ENCODE results near the gene FBXO22. TPM values are rescaled to one million over a fixed set of nuclear protein-coding genes. Genes with fewer than 3 reads are reported as not detected.
"Not testable (repeated sequence)": the region's sequence is repeated elsewhere in the genome, so short reads cannot be mapped to it uniquely, and the experiment has no call there.

FBXO22 gene
- total RNA-seq: 19.2 TPM
- long read RNA-seq, full-length matches to known transcripts: 10 of 12 reads
- long read RNA-seq, partial matches to known transcripts: 0 of 12 reads
- long read RNA-seq, other reads (novel, unspliced or antisense): 2 of 12 reads

GRCh38 chr15:75903331-75904239, at the start of gene FBXO22:
Gene FBXO22, plus strand, starts transcription at chr15:75903878. Its CDS starts 86 bp downstream, at chr15:75903964.
- intact Hi-C loops (cut with DNase I): loop anchor here (5.0 kb wide), 1 partner anchor 61 kb away; the partner anchor contains the start of gene UBE2Q2
- DNase-seq (ENCODE audit: missing footprints) (peak; percentile 97), ATAC-seq (peak; percentile 99)

GRCh38 chr15:75857886-75858285, 45.8 kb upstream of the FBXO22 start:
- intact Hi-C loops (cut with DNase I): no loop called here
- DNase-seq (ENCODE audit: missing footprints): no peak
- no peak for ATAC-seq

GRCh38 chr15:75861750-75862402, 41.8 kb upstream of the FBXO22 start:
- no peak for DNase-seq (ENCODE audit: missing footprints)
- intact Hi-C loops (cut with DNase I): no loop called here
- ATAC-seq: no peak

- intact Hi-C loops (cut with DNase I): no loop called here
- DNase-seq (ENCODE audit: missing footprints) (no peak), ATAC-seq (no peak)
These were observed 40.9 kb upstream of the FBXO22 start for GRCh38 chr15:75862796-75863195.

- DNase-seq (ENCODE audit: missing footprints): no peak
- intact Hi-C loops (cut with DNase I): no loop called here
- no peak for ATAC-seq
These were observed 39.2 kb upstream of the FBXO22 start for GRCh38 chr15:75864213-75865059.

GRCh38 chr15:75866045-75866444, 37.6 kb upstream of the FBXO22 start:
- intact Hi-C loops (cut with DNase I); DNase-seq (ENCODE audit: missing footprints); ATAC-seq: not testable (repeated sequence)

GRCh38 chr15:75866916-75867315, 36.8 kb upstream of the FBXO22 start:
- ATAC-seq: no peak
- intact Hi-C loops (cut with DNase I): no loop called here
- no peak for DNase-seq (ENCODE audit: missing footprints)

- ATAC-seq (no peak), DNase-seq (ENCODE audit: missing footprints) (no peak)
- intact Hi-C loops (cut with DNase I): no loop called here
These were observed 36.2 kb upstream of the FBXO22 start for GRCh38 chr15:75867449-75867848.

GRCh38 chr15:75868019-75868418, 35.7 kb upstream of the FBXO22 start:
- DNase-seq (ENCODE audit: missing footprints) (no peak), ATAC-seq (no peak)
- intact Hi-C loops (cut with DNase I): no loop called here

GRCh38 chr15:75869446-75869845, 34.2 kb upstream of the FBXO22 start:
- ATAC-seq: no peak
- no peak for DNase-seq (ENCODE audit: missing footprints)
- intact Hi-C loops (cut with DNase I): no loop called here

- DNase-seq (ENCODE audit: missing footprints); intact Hi-C loops (cut with DNase I); ATAC-seq: not testable (repeated sequence)
These were observed 32.1 kb upstream of the FBXO22 start for GRCh38 chr15:75871589-75871988.

GRCh38 chr15:75872403-75872990, 31.2 kb upstream of the FBXO22 start:
- DNase-seq (ENCODE audit: missing footprints): no peak
- intact Hi-C loops (cut with DNase I): no loop called here
- no peak for ATAC-seq

- no peak for ATAC-seq
- DNase-seq (ENCODE audit: missing footprints): no peak
- intact Hi-C loops (cut with DNase I): no loop called here
These were observed 19.6 kb upstream of the FBXO22 start for GRCh38 chr15:75884041-75884440.

GRCh38 chr15:75887178-75887577, 16.5 kb upstream of the FBXO22 start:
- intact Hi-C loops (cut with DNase I): no loop called here
- DNase-seq (ENCODE audit: missing footprints): no peak
- no peak for ATAC-seq

- no peak for ATAC-seq
- no peak for DNase-seq (ENCODE audit: missing footprints)
- intact Hi-C loops (cut with DNase I): no loop called here
These were observed 11.8 kb upstream of the FBXO22 start for GRCh38 chr15:75891895-75892294.

- ATAC-seq (no peak), DNase-seq (ENCODE audit: missing footprints) (no peak)
- intact Hi-C loops (cut with DNase I): no loop called here
These were observed 7.9 kb upstream of the FBXO22 start for GRCh38 chr15:75895731-75896130.

- DNase-seq (ENCODE audit: missing footprints) (no peak), ATAC-seq (no peak)
- intact Hi-C loops (cut with DNase I): loop anchor here (5.0 kb wide), 1 partner anchor 58 kb away; the partner anchor contains the start of gene UBE2Q2
These were observed 3.1 kb upstream of the FBXO22 start for GRCh38 chr15:75900577-75900976.

GRCh38 chr15:75902129-75902557, 1.5 kb upstream of the FBXO22 start:
- DNase-seq (ENCODE audit: missing footprints) (no peak), ATAC-seq (peak; percentile 15)
- intact Hi-C loops (cut with DNase I): loop anchor here (5.0 kb wide), 1 partner anchor 60 kb away; the partner anchor contains the start of gene UBE2Q2

Measured in Right ventricle myocardium inferior (tissue), 1 donor.